ENCODE results near the gene BNIP1. TPM values are rescaled to one million over a fixed set of nuclear protein-coding genes. Genes with fewer than 3 reads are reported as not detected.

Gene BNIP1
- total RNA-seq, 1 experiment from 2014 or later, result 12.3 TPM

DNA sequence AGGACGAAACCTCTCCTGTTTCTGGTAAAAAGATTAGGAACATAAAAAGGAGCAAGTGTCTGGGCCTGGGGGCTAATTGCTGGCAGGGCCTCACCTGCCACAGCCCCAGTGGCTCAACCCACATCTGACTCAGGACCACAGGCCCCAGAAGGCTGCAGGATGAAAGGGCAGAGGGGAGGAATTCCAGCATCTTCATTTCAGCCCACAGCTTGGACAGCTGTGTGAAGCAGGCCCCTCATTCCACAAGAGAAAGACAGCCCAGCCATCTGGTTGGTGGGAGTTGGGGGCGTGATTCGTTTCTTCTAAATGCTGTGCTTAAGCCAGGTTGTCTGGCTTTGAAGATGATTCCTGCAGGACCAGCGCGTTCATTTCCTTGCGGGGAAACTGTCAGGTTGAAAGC lies 61.6 kb downstream of the BNIP1 start:
- H3K9me3 ChIP-seq (ENCODE audit: control insufficient read depth, insufficient read depth, low read depth, low read length), result no peaks in the 10 kb centered on the region
- H3K4me1 ChIP-seq (ENCODE audit: control insufficient read depth, insufficient read depth, low read length), result peaks cover 9% of the 10 kb centered on the region
- H3K27me3 ChIP-seq (ENCODE audit: control insufficient read depth, insufficient read depth, low read length), result no peaks in the 10 kb centered on the region
- H3K4me3 ChIP-seq (ENCODE audit: low read depth in 2 of 2, low read length in 2 of 2), result no peak overlapping the region
- POLR2A ChIA-PET, result no interaction called here
- H3K27ac ChIP-seq (ENCODE audit: low read length), result no peak overlapping the region
- in situ Hi-C loops (cut with HindIII; ENCODE audit: low pct_unique_long_range_greater_than_20kb, low sequenced_read_pairs) (no loop called here), intact Hi-C loops (cut with micrococcal nuclease; ENCODE audit: unreplicated experiment) (loop anchor here (10.0 kb wide), 1 partner anchor 231 kb away; no protein-coding TSS in a partner anchor)
- no peak for DNase-seq (ENCODE audit: low read depth, low spot score)
- BruUV-seq (replicated peaks), result no TSS peak
- no peaks in the 10 kb centered on the region for H3K36me3 ChIP-seq (ENCODE audit: control insufficient read depth, insufficient read depth, low read length)
- TF ChIP-seq, protein P1, sequence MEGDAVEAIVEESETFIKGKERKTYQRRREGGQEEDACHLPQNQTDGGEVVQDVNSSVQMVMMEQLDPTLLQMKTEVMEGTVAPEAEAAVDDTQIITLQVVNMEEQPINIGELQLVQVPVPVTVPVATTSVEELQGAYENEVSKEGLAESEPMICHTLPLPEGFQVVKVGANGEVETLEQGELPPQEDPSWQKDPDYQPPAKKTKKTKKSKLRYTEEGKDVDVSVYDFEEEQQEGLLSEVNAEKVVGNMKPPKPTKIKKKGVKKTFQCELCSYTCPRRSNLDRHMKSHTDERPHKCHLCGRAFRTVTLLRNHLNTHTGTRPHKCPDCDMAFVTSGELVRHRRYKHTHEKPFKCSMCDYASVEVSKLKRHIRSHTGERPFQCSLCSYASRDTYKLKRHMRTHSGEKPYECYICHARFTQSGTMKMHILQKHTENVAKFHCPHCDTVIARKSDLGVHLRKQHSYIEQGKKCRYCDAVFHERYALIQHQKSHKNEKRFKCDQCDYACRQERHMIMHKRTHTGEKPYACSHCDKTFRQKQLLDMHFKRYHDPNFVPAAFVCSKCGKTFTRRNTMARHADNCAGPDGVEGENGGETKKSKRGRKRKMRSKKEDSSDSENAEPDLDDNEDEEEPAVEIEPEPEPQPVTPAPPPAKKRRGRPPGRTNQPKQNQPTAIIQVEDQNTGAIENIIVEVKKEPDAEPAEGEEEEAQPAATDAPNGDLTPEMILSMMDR (IDR thresholded peaks at IDR 0.05), result no peak
- no peak for TF ChIP-seq TCF7L2 (IDR thresholded peaks at IDR 0.05; ENCODE audit: low read depth, low read length)
- no peak for TF ChIP-seq POLR2AphosphoS5 (IDR thresholded peaks at IDR 0.05; ENCODE audit: low read depth, low read length)
- TF ChIP-seq, protein P2, sequence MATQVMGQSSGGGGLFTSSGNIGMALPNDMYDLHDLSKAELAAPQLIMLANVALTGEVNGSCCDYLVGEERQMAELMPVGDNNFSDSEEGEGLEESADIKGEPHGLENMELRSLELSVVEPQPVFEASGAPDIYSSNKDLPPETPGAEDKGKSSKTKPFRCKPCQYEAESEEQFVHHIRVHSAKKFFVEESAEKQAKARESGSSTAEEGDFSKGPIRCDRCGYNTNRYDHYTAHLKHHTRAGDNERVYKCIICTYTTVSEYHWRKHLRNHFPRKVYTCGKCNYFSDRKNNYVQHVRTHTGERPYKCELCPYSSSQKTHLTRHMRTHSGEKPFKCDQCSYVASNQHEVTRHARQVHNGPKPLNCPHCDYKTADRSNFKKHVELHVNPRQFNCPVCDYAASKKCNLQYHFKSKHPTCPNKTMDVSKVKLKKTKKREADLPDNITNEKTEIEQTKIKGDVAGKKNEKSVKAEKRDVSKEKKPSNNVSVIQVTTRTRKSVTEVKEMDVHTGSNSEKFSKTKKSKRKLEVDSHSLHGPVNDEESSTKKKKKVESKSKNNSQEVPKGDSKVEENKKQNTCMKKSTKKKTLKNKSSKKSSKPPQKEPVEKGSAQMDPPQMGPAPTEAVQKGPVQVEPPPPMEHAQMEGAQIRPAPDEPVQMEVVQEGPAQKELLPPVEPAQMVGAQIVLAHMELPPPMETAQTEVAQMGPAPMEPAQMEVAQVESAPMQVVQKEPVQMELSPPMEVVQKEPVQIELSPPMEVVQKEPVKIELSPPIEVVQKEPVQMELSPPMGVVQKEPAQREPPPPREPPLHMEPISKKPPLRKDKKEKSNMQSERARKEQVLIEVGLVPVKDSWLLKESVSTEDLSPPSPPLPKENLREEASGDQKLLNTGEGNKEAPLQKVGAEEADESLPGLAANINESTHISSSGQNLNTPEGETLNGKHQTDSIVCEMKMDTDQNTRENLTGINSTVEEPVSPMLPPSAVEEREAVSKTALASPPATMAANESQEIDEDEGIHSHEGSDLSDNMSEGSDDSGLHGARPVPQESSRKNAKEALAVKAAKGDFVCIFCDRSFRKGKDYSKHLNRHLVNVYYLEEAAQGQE (IDR thresholded peaks at IDR 0.05; ENCODE audit: insufficient read depth in 1 of 2, low read depth in 2 of 2, low read length in 1 of 2), result no peak
- TF ChIP-seq SIN3A (IDR thresholded peaks at IDR 0.05; ENCODE audit: borderline replicate concordance, insufficient read depth, low read depth, low read length), result no peak
- ATAC-seq, result no peak
- CTCF ChIA-PET, result no interaction called here

DNA sequence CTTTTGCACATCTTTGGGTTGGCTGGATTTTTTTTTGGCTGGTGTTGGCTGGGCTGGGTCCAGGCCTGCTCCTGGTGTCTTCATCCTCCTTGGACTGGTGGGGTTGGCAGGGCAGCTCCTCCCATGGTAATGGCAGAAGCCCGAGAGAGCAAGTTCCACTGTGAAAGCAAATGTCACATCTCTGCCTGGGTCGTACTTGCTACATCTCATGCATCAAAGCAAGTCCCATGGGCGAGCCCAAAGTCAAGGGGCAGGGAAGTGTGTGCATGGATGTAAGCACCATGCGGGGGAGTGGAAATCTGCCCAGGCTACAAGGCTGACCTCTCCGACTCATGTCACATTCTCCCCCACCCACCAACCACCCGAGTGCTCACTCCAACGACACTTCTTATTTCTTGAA lies 64.0 kb downstream of the BNIP1 start:
- no peak overlapping the region for H3K4me3 ChIP-seq (ENCODE audit: low read depth in 2 of 2, low read length in 2 of 2)
- in situ Hi-C loops (cut with HindIII; ENCODE audit: low pct_unique_long_range_greater_than_20kb, low sequenced_read_pairs) (no loop called here), intact Hi-C loops (cut with micrococcal nuclease; ENCODE audit: unreplicated experiment) (loop anchor here (10.0 kb wide), 1 partner anchor 233 kb away; no protein-coding TSS in a partner anchor)
- DNase-seq (ENCODE audit: low read depth, low spot score), result no peak
- no peak for ATAC-seq
- H3K36me3 ChIP-seq (ENCODE audit: control insufficient read depth, insufficient read depth, low read length), result no peaks in the 10 kb centered on the region
- no peaks in the 10 kb centered on the region for H3K9me3 ChIP-seq (ENCODE audit: control insufficient read depth, insufficient read depth, low read depth, low read length)
- no peaks in the 10 kb centered on the region for H3K4me1 ChIP-seq (ENCODE audit: control insufficient read depth, insufficient read depth, low read length)
- ChIA-PET POLR2A (no interaction called here), CTCF (interaction anchor here (0.6 kb wide), 1 partner anchor 250 kb away, joined by 3 read pairs; no protein-coding TSS in a partner anchor)
- BruUV-seq (replicated peaks), result no TSS peak
- H3K27me3 ChIP-seq (ENCODE audit: control insufficient read depth, insufficient read depth, low read length), result no peaks in the 10 kb centered on the region
- H3K27ac ChIP-seq (ENCODE audit: low read length), result no peak overlapping the region
- TF ChIP-seq, protein P1 (IDR thresholded peaks at IDR 0.05), result no peak
- TF ChIP-seq TCF7L2 (IDR thresholded peaks at IDR 0.05; ENCODE audit: low read depth, low read length) (no peak), SIN3A (IDR thresholded peaks at IDR 0.05; ENCODE audit: borderline replicate concordance, insufficient read depth, low read depth, low read length) (no peak), POLR2AphosphoS5 (IDR thresholded peaks at IDR 0.05; ENCODE audit: low read depth, low read length) (no peak)
- TF ChIP-seq, protein P2 (IDR thresholded peaks at IDR 0.05; ENCODE audit: insufficient read depth in 1 of 2, low read depth in 2 of 2, low read length in 1 of 2), result no peak

Data from Panc1 (cell line).